Stimulated activated naive CD4-positive, alpha-beta T cell (primary cell): ENCODE results near the gene HDAC2.
"Not testable (repeated sequence)": the region's sequence is repeated elsewhere in the genome, so short reads cannot be mapped to it uniquely, and the experiment has no call there.

Experiments used
- DNase-seq, 6 experiments: peaks; one replicate each; lab custom pipeline; 2025; lab: John Stamatoyannopoulos, UW

HDAC2 gene

DNA sequence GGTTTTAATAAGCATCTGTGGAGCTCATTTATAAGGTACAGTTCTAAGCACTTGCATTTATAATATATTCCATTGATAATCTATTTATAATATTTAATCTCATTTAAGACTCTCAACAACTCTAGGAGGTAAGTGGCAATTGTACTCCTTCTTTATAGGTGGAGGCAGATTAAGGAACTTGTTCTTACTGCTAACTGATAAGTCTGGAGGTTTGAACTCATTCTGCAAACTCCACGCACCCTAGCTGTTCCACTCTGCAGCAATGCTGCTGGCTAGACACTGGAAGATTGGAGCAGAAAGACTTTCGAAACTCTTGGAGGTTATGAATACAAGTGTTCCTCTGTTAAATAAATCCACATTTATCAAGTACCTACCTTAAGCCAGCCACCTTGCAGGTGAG is 793 bp upstream of the HDAC2 start:
- peak in 1 of 6 experiments; percentile 26 for DNase-seq

DNA sequence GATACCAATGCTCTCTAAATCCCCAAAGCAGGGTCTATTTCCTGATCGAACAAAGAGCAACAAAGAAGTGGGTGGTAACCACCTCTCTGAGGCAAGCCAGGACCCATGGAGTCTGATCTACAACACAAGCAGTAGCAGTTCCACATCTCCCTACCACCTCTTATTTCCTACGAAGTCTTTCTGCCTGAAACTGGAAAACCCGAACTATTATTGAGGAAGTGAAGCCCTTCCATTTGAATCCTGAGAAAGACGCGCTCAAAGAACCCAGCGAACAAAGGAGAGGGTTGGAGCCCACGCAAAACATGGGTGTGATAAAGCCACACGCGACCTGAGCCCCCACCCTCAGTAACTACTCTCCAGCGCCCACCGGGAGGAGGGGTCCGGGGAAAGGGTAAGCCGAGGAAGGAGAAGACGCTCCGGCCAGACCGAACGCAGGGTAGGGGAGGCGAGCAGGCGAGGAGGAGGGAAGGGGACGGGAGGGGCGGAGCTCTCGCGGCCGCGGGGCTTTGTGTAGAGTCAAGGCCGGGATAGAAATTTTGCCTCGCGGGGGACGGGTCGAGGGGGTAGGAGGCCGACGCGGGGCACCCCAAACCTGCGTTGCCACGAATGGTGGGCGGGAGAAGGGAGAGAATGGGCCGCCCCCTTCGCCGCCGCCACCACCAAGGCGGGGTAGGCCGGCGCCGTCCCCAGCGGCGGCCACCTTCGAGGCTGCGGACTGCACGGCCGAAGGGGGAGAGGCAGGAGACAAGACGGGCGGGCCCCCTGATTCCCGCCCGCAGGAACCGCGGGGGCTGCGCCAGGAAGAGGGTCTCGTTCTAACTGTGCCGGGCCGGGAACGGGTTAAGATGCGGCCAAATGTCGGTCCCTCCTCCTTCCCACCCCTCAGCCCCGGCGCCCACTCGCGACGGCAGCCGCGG is 802 bp downstream of the HDAC2 start:
- peak in 5 of 6 experiments; percentile 24 to 56 (median 45) for DNase-seq

DNA sequence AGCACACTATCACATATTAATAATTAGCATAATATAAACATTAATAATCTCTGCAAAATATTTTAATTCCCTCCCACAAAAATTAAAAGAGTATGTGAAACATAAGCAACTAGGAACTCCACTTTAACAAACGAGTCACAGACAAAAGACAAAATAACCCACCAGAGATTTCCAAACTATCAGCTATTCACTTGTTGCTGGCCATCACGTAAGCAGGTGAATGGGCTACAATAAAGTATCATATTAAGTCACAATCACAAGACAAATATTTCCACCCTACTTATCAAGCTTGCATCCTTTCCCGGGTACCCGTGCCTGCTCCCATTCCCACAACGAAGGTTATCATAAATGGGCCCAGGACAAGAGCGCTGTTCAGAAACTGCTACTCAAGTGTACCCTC is 2.5 kb downstream of the HDAC2 start:
- DNase-seq, result no peak

DNA sequence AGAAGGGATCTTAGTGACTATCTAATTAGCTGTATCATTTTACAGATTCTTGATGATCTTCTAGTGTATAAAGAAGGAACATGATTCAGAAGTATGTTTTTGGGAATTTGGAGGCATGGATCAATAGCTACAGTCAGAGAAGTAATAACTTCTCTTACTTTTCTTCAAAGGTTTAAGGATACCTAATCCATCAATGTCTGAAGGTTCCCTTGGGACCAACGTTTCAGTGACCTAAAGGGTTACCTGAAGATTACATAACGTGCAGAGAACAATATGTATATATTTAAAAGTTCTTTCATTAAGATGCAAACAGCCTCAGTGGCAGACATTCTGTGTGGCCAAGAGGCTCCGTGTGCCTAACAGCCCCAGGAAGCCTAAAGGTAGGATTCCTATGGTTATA is 3.2 kb downstream of the HDAC2 start:
- no peak for DNase-seq

DNA sequence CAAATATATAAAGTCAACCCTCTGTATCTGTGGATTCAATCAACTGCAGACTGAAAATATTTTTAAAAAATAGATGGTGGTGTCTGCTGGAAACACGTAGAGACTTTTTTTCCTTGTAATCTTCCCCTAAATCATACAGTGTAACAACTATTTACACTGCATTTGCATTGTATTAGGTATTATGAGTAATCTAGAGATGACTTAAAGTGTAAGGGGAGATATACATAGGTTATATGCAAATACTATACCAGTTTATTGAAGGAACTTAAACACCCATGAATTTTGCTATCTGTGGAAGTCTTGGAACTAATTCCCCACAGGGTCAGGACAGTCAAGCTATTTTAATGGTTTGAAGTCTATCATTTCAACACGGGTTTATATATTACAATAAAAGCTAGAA is 10.2 kb downstream of the HDAC2 start:
- DNase-seq, result no peak

DNA sequence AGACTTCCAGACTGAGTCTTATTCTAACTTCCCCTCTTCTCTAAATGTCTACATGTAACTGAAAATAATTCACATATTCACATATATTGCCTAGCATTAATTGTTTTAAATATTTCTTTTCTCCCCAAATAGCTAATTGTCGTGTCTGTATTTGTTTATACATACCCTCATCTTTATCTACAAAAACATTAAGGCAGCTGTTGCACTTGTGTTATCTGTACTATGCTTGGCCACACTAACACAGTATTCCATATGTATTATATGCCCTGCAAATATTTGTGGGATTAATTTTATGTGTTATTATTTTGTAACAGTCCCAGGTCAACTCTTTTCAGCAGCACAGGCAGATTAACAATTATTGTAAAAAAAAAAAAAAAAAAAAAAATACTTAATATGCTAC is 11.7 kb downstream of the HDAC2 start:
- DNase-seq, result no peak

DNA sequence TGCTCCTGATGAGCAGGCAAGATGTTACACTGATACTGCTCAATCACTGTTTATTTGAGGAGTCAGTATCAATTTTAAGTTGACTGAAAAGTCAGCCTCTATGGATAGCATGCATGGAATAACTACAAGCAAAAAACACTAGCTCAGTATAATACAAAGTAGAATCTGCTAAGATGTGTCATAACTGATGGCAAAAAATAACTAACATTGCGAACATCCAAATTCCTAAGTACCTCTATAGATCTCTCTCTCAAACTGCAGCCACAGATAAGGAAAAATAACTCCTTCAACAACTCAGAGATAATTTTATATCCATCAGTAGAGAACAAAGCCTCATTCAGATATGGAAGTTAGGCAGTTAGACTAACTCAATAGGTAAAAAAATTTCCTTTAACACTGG is 16.3 kb downstream of the HDAC2 start:
- DNase-seq, result no peak

DNA sequence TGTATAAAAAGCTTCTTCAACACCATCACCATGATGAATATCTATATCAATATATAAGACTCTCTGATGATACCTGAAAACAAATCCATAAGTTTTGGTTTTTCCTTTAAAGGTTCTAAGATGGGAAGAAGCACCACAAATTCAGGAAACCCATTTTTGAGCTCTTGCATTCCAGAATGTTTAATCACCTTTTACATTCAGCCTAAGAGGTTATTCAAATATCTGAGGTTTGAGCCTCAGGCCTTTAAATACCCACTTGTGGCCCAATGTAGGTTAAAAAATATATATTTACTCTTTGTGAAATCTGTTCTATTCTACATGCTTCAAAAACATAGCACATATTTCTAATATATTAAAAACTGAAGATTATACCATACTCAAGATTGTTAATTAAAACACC is 17.6 kb downstream of the HDAC2 start:
- DNase-seq, result no peak

DNA sequence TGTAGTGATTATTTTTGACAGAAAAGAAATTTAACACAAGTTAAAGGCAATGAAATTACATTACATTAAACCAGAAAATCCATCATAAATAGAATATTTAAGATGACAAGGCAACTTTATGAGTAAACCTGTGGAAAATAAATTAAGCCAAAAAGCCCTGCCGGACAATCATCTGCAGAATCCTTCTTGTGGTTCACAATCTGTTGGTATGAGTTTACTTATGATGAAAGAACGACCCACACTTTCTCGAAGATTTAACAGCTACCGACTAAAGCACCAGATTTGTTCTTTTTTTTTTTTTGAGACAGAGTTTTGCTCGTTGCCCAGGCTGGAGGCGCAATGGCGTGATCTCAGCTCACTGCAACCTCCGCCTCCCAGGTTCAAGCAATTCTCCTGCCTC is 21.4 kb downstream of the HDAC2 start:
- no peak for DNase-seq

DNA sequence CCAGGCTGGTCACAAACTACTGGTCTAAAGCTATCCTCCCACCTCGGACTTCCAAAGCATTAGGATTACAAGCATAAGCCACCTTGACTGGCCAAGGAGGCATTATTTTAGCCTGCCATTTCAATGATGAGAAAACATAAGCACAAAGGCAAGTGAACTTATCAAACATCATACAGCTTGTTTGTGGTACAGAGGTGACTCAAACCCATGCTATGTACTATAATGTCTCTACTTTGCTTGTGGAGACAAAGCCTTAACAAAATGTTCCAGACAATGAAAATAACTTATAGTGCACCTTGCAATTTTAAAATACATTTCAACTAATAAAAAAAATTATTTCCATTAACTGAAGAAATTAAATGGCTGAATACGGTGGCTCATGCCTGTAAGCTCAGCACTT is 26.2 kb downstream of the HDAC2 start:
- no peak for DNase-seq

DNA sequence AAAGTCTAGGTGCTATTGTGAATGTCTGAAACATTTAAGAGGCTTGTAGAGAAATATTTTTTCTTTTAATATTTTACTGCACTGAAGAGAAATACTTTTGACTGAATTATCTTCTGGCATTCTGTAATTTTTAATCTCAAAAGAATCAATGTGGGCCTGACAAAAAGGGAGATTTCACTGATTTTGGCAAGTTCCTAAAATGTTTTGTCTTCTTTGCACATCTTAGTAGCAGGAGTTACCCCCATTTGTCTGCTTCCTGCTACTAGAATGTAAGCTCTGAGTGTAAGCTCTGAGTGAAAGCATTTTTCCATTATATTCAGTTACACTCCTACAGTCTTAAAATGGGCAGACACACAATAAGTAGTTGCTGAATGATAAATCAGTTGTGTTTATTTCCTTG is 31.1 kb downstream of the HDAC2 start:
- DNase-seq, result no peak

DNA sequence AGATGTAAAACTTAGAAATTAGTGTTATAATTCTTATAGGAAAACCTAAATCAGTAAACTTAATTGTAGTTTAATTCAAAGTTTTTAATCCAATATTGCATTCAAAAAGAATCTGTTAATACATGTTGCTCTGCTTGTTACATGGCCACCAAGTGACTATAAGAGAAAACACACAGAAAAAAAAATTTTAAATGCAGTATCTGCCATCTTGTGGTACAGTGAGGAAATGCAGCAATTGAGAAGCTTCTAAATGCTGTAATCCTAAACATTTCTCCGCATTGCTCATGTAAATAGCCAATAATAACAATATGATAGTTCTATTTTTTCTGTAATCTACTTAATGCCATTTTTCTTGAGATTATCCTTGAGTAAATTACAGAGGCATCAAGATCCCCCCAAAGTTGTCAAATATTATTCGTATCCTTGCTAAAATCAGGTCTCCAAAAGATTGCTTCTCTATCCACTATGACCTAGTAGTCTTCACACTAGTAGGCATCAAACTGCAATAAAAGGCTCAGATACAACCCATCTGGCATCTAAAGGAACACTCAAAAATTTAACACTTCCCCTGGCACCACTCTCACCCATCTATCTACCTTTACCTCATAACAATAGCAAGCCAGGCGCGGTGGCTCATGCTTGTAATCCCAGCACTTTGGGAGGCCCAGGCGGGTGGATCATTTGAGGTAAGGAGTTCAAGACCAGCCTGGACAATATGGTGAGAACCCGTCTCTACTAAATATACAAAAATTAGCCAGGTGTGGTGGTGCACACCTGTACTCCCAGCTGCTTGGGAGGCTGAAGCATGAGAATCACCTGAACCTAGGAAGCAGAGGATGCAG is 34.6 kb downstream of the HDAC2 start:
- peak in 3 of 6 experiments; percentile 13 to 32 (median 19) for DNase-seq

DNA sequence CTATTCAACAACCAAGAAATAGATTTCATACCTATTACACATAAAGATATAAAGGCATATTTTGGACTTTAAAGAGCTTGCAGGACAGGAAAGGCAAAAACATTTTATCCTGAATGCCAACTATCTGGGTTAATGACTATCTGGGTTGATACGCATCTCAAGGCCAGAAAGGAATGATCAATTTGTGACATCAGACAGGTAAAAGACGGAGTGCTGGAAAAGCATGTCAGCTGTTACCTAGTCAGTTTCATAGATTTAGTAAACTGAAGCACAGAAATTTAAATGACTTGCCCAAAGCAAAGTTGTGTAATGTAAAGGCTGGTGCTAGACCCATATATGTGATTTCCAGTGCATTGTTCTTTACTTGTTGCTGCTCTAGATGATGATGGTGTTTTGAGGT is 36.8 kb downstream of the HDAC2 start:
- no peak for DNase-seq

DNA sequence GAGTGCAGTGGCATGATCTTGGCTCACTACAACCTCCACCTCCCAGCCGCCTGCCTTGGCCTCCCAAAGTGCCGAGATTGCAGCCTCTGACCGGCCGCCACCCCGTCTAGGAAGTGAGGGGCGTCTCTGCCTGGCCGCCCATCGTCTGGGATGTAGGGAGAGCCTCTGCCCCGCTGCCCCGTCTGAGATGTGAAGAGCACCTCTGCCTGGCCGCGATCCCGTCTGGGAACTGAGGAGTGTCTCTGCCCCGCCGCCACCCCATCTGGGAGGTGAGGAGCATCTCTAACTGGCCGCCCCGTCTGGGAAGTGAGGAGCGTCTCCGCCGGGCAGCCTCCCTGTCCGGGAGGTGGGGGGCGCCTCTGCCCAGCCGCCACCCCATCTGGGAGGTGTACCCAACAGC is 39.0 kb downstream of the HDAC2 start:
- not testable (repeated sequence) for DNase-seq

DNA sequence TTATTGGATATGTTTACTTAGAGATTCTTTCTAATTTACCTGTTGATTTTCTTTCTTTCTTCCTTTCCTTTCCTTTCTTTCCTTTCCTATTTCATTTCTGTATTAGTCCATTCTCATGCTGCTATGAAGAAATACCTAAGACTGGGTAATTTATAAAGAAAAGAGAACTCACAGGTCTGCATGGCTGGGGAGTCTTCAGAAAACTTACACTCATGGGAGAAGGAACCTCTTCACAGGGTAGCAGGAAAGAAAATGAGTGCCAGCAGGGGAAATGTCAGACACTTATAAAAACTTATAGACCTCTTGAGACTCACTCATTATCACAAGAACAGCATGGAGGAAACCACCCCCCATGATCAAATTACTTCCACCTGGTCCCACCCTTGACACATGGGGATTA is 40.8 kb downstream of the HDAC2 start:
- no peak for DNase-seq

DNA sequence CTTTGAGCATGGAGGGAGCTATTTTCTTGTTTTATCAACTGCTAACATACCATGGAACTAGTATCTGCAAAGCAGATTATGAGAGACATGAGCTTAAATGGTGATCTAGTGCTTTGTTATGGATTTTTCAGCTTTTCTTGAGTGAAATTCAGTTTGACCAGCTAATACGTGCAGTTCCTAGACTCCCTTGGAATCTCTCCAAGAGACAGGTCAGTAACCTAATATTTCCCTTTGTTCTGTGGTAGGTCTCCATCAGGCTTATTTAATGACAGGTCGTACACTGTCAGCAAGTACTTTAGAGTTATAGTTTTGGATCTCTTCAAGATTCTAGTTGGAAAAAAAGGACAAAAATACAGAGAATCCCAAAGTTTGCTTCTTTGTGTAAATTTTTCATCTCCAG is 43.9 kb downstream of the HDAC2 start:
- DNase-seq, result no peak

DNA sequence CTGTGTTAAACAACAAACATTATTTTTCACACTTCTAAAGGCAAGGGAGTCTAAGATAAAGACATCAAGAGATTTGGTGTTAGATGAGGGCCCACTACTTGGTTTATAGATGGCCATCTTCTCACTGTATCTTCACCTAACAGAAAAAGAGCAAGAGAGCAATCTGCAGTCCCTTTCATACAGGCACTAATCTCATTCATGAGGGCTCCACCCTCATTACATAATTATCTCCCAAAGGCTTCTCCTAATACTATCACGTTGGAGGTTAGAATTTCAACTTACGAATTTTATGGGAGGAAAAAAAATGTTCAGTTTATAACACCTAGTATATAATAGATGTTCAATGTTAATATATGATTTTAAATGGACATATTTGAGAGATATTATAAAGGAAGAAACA is 45.6 kb downstream of the HDAC2 start:
- no peak for DNase-seq

DNA sequence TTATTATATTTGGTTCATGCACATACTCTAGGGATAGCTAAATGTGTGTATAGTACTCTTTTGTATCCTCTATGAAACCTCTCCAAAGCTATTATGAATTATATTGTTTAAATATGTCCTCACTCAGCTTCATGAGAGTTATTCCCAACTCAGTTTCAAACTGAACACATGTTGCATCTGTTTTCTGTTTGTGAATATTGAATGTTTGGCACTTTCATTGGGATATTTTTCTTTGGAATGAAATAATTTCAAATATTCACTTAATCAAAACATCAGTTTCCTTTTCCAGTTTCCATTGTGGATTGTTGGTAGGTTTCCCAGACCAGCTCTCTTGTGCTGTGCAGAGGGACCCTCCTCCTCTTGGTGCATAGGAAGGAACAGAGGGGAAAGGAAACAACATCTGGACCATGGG is 46.6 kb downstream of the HDAC2 start:
- no peak for DNase-seq

DNA sequence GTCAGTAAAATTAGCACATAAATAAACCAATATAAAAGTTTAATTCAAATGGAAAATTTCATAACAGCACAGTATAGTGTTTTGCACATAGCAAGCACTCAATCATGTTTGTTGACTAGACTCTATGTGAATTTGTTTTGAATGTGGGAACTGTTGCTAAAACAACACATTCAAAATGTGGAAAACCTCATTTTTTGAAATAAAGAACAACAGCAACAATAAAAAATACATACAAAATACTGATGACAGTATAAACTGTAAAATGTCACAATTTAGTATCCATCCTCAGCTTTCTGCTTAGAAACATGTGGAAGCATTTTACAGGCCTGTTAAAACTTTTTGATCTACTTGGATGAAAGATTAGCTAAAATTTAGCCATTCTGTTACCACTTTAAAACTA is 47.4 kb downstream of the HDAC2 start:
- no peak for DNase-seq

DNA sequence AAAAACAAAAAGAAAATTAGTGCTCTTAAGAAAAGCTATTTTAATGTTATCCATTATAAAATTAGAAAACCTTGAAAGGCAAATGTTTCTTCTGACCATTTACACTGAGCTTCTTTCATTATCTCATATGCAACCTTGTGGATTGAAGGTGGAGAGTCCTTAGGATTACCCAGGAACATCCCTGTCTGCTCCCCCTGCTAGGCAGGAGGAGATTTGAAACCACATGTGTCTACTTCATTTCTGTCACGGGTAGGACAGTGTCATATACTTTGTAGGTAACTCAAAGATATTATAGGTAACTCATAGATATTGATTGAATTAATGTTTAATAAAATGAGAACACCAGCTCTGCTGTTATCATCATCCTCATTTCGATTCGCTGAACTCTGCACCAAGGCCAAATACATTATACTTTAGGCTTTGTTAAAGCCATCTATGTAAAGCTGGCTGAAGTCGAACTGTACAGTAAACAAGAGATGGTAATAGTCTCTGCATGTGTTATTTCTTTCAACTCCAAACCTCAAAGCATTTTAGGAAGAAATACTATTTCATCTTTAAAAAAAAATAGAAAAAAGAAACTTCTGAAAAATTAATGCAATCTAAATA is 49.5 kb downstream of the HDAC2 start:
- no peak for DNase-seq

DNA sequence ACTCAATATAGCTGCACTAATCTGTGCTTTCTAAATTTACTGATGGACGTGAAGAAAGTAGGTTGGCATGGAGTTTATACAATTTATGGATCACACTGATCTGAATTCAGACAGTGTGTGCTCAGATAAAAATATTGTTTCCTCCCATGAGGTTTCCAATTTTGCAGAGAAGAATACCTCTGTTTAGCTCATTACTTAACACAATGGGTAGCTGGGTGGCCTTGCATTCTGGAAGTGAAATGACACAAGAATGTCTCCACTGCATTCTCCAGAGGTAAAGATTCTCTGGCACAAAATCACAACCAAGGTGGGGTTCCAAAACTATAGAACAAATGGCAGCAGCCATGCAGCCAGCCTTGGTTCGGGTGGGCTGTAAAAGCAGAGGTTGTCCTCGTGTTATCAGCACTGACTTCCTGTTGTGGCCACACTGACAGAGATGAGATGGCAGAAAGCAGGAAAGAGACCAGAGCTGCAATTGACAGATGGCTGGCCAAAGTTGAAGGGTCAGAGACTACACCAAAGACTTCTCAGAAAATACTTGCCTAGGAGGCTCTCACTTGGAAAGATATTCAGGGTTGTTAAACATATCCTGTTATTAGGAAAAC is 50.2 kb downstream of the HDAC2 start:
- no peak for DNase-seq

DNA sequence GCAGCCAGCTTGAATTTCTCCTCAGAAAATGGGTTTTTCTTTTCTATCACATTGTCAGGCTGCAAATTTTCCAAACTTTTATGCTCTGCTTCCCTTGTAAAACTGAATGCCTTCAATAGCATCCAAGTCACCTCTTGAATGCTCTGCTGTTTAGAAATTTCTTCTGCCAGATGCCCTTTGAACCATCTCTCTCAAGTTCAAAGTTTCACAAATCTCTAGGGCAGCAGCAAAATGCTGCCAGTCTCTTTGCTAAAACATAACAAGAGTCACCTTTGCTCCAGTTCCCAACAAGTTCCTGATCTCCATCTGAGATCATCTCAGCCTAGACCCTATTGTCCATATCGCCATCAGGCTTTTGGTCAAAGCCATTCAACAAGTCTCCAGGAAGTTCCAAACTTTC is 60.7 kb downstream of the HDAC2 start:
- DNase-seq, result not testable (repeated sequence)
